Prostate gland (tissue), 2 donors: Measurements from ENCODE around the gene KCND1. TPM values are rescaled to one million over a fixed set of nuclear protein-coding genes. Genes with fewer than 3 reads are reported as not detected.

Experiments used
- DNase-seq: peaks from one replicate; pipeline ENCODE4 v3.0.0-alpha.2; 2019; ENCODE audit warnings: low spot score
- H3K27ac ChIP-seq, 2 donors: fragments of 200-600 bp; sonication (generic); 2 replicates each; pipeline ENCODE4 v1.5.1; 2017 to 2019
- H3K27me3 ChIP-seq: fragments of 200-600 bp; sonication (generic); replicated peaks from 2 replicates; pipeline ENCODE4 v1.5.1; 2019; ENCODE audit not compliant: insufficient read depth
- H3K36me3 ChIP-seq, 2 donors: fragments of 200-600 bp; sonication (generic); 1 replicate in 1 of 2; 2 replicates in 1 of 2; pipeline versions ENCODE4 v1.5.1 to v1.8.1; 2017 to 2019
- H3K4me1 ChIP-seq: fragments of 200-600 bp; sonication (generic); replicated peaks from 2 replicates; pipeline ENCODE4 v1.5.1; 2019
- H3K4me3 ChIP-seq, 2 donors: fragments of 200-600 bp; sonication (generic); 2 replicates each; pipeline ENCODE4 v1.5.1; 2017 to 2019
- H3K9me3 ChIP-seq: fragments of 200-600 bp; sonication (generic); 2 replicates; pipeline ENCODE4 v1.5.1; 2017
- POLR2A ChIP-seq: fragments of 450-650 bp; IDR thresholded peaks from one replicate; pipeline ENCODE4 v1.6.1; 2016; ENCODE audit warnings: antibody characterized with exemption, mild to moderate bottlenecking
- POLR2AphosphoS5 ChIP-seq: sonication (generic); formaldehyde crosslinking; IDR thresholded peaks from one replicate; pipeline ENCODE4 v1.6.1; 2017; ENCODE audit warnings: antibody characterized with exemption
- WGBS: methylation state at CpG from one replicate; pipeline ENCODE4 v1.1.5; 2018; 5-methylcytosine and 5-hydroxymethylcytosine counted together
- intact Hi-C: fragments of 100-400 bp; cut with DNase I; formaldehyde crosslinking; loops from one replicate; pipeline ENCODE4 v1.14.2; 2022
- total RNA-seq, 2 donors: library from RNA; depleted of rRNA; stranded (reverse); fragments of >200 nt; gene quantifications; one replicate each; pipeline ENCODE4 v1.1.0, GENCODE V29; 2016
- TF ChIP-seq, protein P1 (sequence below), 4 experiments: fragments of 200-600 bp in 2 of 4; fragments of 450-650 bp in 2 of 4; sonication (generic) in 2 of 4; IDR thresholded peaks; 1 replicate in 3 of 4; 2 replicates in 1 of 4; pipeline ENCODE4 v1.5.1; 2016 to 2019; ENCODE audit warnings: antibody characterized with exemption in 4 of 4, mild to moderate bottlenecking in 2 of 4, moderate library complexity in 2 of 4

Gene KCND1
- total RNA-seq, 2 donors from 2014 or later: 0.23 to 1.9 TPM

DNA sequence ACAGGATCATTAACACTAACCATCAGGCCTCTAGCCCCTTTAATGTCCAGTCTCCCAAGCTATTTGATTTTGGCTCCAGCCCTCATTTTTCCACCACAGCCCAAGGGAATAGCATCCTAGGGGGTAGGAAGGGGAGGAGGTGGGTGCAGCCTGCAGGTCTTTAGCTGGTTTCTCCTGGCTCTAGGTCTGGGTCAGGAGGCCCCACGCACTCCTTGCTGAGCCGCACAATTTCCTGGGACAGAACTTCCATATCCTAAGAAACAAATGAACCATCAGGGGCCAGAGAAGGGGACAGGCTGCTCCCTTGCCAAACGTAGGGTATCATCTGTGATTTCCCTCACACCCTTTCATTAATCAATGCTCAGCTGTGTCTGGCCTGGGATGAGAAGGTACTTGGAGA lies 2.4 kb upstream of the KCND1 start:
- no peak overlapping the region for H3K4me3 ChIP-seq
- H3K4me1 ChIP-seq: no peaks in the 10 kb centered on the region
- no peak for DNase-seq
- H3K27ac ChIP-seq: no peak overlapping the region
- 85% methylated on average over 3 of the region's 3 CpGs for WGBS
- TF ChIP-seq, protein P1, sequence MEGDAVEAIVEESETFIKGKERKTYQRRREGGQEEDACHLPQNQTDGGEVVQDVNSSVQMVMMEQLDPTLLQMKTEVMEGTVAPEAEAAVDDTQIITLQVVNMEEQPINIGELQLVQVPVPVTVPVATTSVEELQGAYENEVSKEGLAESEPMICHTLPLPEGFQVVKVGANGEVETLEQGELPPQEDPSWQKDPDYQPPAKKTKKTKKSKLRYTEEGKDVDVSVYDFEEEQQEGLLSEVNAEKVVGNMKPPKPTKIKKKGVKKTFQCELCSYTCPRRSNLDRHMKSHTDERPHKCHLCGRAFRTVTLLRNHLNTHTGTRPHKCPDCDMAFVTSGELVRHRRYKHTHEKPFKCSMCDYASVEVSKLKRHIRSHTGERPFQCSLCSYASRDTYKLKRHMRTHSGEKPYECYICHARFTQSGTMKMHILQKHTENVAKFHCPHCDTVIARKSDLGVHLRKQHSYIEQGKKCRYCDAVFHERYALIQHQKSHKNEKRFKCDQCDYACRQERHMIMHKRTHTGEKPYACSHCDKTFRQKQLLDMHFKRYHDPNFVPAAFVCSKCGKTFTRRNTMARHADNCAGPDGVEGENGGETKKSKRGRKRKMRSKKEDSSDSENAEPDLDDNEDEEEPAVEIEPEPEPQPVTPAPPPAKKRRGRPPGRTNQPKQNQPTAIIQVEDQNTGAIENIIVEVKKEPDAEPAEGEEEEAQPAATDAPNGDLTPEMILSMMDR (IDR thresholded peaks at IDR 0.05): no peak
- TF ChIP-seq POLR2A (no peak), POLR2AphosphoS5 (no peak)
- no peaks in the 10 kb centered on the region for H3K36me3 ChIP-seq
- intact Hi-C loops: no loop called here
- H3K9me3 ChIP-seq: no peaks in the 10 kb centered on the region
- no peaks in the 10 kb centered on the region for H3K27me3 ChIP-seq

DNA sequence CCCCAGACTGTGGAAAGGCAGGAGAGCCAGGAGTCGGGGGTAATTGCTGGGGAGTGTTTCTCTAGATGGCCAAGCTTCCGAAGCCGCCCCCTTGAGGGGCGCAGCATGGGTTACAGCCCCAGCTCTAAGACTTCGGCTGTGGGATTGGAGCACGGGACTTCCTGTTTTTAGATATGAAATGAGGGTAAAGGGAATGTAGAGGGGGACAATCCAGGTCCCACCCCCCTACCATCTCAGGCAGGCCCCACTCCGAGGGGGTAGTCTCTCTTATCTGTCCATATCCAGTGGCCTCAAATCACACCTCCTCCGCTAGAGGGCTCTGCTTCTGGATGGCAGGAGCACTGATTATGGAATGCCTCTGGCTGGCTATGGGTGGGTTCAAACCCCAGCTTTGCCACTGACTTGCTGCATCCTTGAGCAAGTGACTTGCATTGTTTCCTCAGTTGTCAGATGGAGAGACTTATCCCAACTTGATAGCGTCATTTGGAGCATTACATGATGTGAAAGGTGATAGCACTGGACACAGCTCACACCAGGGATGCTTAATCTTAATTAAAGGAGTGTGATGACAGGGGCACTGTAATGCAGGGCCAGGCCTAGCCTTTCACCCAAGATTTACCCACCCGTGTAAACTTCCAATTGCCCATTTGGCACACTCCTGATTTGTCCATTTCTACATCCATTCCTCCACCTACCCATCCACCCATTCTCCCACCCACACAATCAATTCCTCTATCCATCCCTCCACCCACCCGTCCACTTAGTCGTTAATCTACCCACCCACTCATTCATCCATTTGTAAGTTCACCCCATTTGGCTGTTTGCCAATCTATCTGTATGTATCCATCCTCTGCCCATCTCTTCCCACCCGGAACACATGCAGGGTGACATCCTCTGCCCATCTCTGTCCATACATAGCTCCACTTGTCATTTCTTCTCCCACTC lies 848 bp upstream of the KCND1 start:
- 22% methylated on average over 13 of the region's 13 CpGs for WGBS
- no peaks in the 10 kb centered on the region for H3K27me3 ChIP-seq
- intact Hi-C loops: no loop called here
- peak overlapping the region; percentile 10 to 15 for H3K4me3 ChIP-seq
- no peaks in the 10 kb centered on the region for H3K4me1 ChIP-seq
- no peak overlapping the region for H3K27ac ChIP-seq
- H3K9me3 ChIP-seq: no peaks in the 10 kb centered on the region
- H3K36me3 ChIP-seq: no peaks in the 10 kb centered on the region
- DNase-seq: no peak
- no peak for TF ChIP-seq POLR2AphosphoS5
- TF ChIP-seq, protein P1 (IDR thresholded peaks at IDR 0.05): peak in 2 of 4 experiments; percentile 27 to 32

DNA sequence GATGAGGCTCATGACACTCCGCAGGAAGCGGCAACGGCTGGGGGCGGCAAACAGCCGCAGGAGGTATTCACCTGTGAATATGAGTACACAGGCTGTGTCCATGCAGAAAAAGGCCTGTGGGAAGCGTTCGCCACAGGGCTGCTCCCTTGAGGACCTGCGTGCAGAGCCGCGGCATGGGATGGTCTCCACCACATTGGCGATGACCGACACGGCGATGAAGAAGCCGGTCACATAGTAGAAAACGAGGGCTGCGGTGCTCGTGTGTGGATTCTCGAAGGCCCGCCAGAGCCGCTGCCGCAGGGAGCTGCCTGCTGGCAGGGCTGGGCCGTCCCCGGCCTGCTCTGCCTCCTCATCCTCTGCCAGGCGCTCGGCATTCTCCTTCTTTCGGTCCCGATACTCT lies 2.2 kb downstream of the KCND1 start:
- H3K4me1 ChIP-seq: no peaks in the 10 kb centered on the region
- no peaks in the 10 kb centered on the region for H3K36me3 ChIP-seq
- no peaks in the 10 kb centered on the region for H3K27me3 ChIP-seq
- intact Hi-C loops: no loop called here
- no peaks in the 10 kb centered on the region for H3K9me3 ChIP-seq
- WGBS: 97% methylated on average over 7 of the region's 28 CpGs
- no peak for DNase-seq
- TF ChIP-seq POLR2AphosphoS5 (no peak), POLR2A (no peak)
- TF ChIP-seq, protein P1 (IDR thresholded peaks at IDR 0.05): no peak
- H3K4me3 ChIP-seq: no peak overlapping the region
- H3K27ac ChIP-seq: no peak overlapping the region

DNA sequence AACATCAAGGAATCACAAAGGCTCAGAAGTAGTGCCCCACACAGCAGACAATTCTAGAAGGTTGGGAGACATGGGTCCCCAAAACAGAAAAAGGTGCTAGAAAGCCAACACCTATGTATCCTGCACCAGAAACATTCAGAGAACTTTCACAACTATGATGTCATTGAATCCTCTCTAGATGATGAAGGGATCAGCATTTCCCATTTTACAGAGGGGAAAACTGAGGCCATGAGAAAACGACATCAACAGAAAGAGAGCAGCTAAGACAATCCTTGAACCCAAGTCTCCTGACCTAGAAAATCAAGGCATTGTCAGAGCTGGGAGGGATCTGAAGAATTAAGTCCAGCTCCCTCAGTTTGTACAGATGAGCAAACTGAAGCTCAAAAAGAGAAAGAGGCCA lies 3.3 kb downstream of the KCND1 start:
- intact Hi-C loops: no loop called here
- no peaks in the 10 kb centered on the region for H3K36me3 ChIP-seq
- H3K4me1 ChIP-seq: no peaks in the 10 kb centered on the region
- H3K9me3 ChIP-seq: no peaks in the 10 kb centered on the region
- no peak overlapping the region for H3K4me3 ChIP-seq
- no peak for DNase-seq
- 94% methylated on average over 1 of the region's 1 CpG for WGBS
- no peaks in the 10 kb centered on the region for H3K27me3 ChIP-seq
- H3K27ac ChIP-seq: no peak overlapping the region
- TF ChIP-seq, protein P1 (IDR thresholded peaks at IDR 0.05): no peak
- TF ChIP-seq POLR2AphosphoS5: no peak
- no peak for TF ChIP-seq POLR2A
